Small intestine (tissue), 7 donors: ENCODE measurements around the gene KDM7A. TPM values are rescaled to one million over a fixed set of nuclear protein-coding genes. Genes with fewer than 3 reads are reported as not detected.

Source experiments
- DNase-seq, 2 donors: peaks; one replicate each; pipeline versions ENCODE4 v3.0.0 to v3.0.0-alpha.2; 2013
- FAIRE-seq: peaks from 2 replicates; lab custom pipeline; 2012; peaks lifted over from hg19 to GRCh38; lab: Jason Lieb, UNC
- H3K27ac ChIP-seq, 3 donors: one replicate each; pipeline ENCODE4 v1.5.1; 2013; ENCODE audit warnings: low read length in 2 of 3, mild to moderate bottlenecking in 2 of 3, control low read depth in 1 of 3, inconsistent platforms in 1 of 3, low read depth in 1 of 3, moderate library complexity in 1 of 3
- H3K27me3 ChIP-seq, 3 donors: one replicate each; pipeline ENCODE4 v1.6.1; 2013; ENCODE audit warnings: low read length in 3 of 3, inconsistent platforms in 1 of 3; ENCODE audit not compliant: control insufficient read depth in 3 of 3, insufficient read depth in 3 of 3
- H3K36me3 ChIP-seq, 3 donors: one replicate each; pipeline ENCODE4 v1.6.1; 2013; ENCODE audit warnings: low read length in 3 of 3, inconsistent platforms in 1 of 3, low read depth in 1 of 3, mild to moderate bottlenecking in 1 of 3, moderate library complexity in 1 of 3; ENCODE audit not compliant: control insufficient read depth in 3 of 3, insufficient read depth in 2 of 3
- H3K4me1 ChIP-seq, 3 donors: one replicate each; pipeline ENCODE4 v1.6.1; 2013; ENCODE audit warnings: low read length in 2 of 3, inconsistent platforms in 1 of 3, low read depth in 1 of 3, mild to moderate bottlenecking in 1 of 3, moderate library complexity in 1 of 3; ENCODE audit not compliant: control insufficient read depth in 3 of 3, insufficient read depth in 2 of 3
- H3K4me3 ChIP-seq, 3 donors: one replicate each; pipeline ENCODE4 v1.5.1; 2013; ENCODE audit warnings: low read length in 3 of 3, control low read depth in 1 of 3, inconsistent platforms in 1 of 3, low read depth in 1 of 3, mild to moderate bottlenecking in 1 of 3, moderate library complexity in 1 of 3
- H3K9me3 ChIP-seq, 2 donors: one replicate each; pipeline ENCODE4 v1.6.1; 2013; ENCODE audit warnings: low read depth in 1 of 2, low read length in 1 of 2; ENCODE audit not compliant: control insufficient read depth in 2 of 2, insufficient read depth in 1 of 2
- WGBS, 3 donors: extraction: QIAGEN DNeasy Blood & Tissue Kit; methylation state at CpG; one replicate each; pipeline ENCODE4 v1.1.7; 2013; 5-methylcytosine and 5-hydroxymethylcytosine counted together
- polyA plus RNA-seq, 4 donors: library from polyadenylated mRNA; stranded (reverse) in 3 of 4; unstranded in 1 of 4; fragments of 200-250 nt in 3 of 4; fragments of 120-200 nt in 1 of 4; gene quantifications; one replicate each; pipeline versions ENCODE4 v1.2.1 to v1.2.3, GENCODE V29; 2013
- donor health status: healthy with polysubstance abuse.
- donor health status: control.
- donor health status: control.
- donor health status: Bipolar disorder and iron deficiency.
- donor health status: healthy.

The KDM7A gene
- polyA plus RNA-seq, 4 donors = 6.2 to 14.1 (median 7.9) TPM

DNA sequence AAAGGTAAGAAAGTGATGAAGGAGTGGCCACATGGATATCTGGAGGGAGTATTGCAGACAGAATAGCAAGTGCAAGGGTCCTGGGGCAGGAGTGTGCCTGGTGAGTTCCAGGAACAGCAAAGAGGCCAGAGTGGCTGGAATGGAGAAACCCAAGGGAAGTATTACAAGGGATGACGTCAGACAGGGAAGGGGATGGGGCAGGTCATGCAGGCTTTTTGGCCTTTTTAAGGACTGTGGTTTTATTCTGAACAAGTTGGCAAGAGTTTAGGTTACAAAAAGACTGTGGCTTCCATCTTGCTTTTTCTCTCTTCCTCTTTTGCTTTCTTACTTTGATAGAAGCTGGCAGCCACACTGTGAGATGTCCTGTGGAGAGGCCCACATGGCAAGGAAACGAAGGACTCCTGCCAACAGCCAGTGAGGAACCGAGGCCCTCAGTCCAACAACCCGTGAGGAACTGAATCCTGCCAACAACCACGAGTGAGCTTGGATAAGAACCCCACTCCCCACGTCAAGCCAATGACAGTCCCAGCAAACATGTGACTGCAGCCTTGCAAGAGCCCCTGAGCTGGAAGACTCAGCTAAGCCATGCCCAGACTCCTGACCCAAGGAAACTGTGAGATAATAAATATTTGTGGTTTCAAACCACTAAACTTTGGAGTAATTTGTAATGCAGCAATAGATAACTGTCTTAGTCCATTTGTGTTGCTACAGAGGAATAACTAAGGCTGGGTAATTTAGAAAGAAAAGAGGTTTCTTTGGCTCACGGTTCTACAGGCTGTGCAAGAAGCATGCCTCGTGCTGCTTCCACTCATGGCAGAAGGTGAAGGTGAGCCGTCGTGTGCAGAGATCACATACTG is 19.8 kb upstream of the KDM7A start:
- Histone ChIP-seq H3K4me1 (no peaks in the 10 kb centered on the region), H3K27me3 (peaks cover 0 to 4% (median 0%) of the 10 kb centered on the region in 3 donors), H3K36me3 (no peaks in the 10 kb centered on the region), H3K4me3 (no peak overlapping the region), H3K27ac (no peak overlapping the region), H3K9me3 (peaks cover 0 to 7% of the 10 kb centered on the region in 2 donors)
- no peak for DNase-seq
- 73 to 91% (median 87%) methylated on average over 10 of the region's 10 CpGs for WGBS, 3 donors
- no peak for FAIRE-seq

DNA sequence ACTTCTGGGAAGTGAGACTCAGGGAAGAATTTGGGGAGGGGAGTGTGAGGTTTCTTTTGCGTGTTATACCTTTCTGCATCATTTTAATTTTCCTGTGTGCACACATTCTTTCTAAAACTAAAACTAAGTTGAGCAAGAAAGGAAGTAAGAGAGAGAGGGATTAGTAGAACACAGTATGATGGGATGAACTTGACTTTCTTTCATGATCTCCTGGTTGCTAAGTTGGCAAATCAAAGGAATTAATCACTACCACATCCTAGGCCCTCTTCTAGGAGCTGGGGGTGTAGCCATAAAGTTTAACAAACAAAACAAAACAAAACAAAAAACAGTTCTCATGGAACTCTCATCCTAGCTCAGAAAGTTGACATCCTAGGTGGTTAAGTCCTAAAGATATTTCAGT is 19.1 kb upstream of the KDM7A start:
- no peak overlapping the region for H3K27ac ChIP-seq
- no peak for FAIRE-seq
- WGBS, 3 donors = 79 to 97% (median 90%) methylated on average over 1 of the region's 1 CpG
- H3K27me3 ChIP-seq = peaks cover 0 to 4% (median 0%) of the 10 kb centered on the region in 3 donors
- no peaks in the 10 kb centered on the region for H3K36me3 ChIP-seq
- DNase-seq = no peak
- H3K4me3 ChIP-seq = no peak overlapping the region
- H3K4me1 ChIP-seq = no peaks in the 10 kb centered on the region
- peaks cover 0 to 7% of the 10 kb centered on the region in 2 donors for H3K9me3 ChIP-seq

DNA sequence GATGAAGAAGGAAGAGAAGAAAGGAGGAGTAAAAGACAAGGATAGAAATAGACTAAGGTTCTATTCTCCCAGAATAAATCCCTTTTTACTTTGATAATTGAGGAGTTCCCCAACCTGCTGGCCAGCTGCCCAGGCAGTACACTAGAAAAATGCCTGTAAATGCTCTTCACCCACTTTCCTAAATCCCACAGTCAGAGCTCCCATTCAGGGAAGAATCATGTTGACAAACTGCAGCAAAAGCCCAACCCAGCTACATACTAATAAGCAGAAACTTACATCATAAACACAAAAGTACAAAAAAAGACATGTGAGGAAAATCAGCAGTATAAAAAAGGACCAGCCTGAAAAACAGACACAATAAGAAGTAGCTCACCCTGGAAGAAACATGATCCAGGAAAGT is 15.8 kb upstream of the KDM7A start:
- Histone ChIP-seq H3K27ac (no peak overlapping the region), H3K4me1 (no peaks in the 10 kb centered on the region), H3K27me3 (no peaks in the 10 kb centered on the region), H3K4me3 (no peak overlapping the region), H3K9me3 (peaks cover 0 to 7% of the 10 kb centered on the region in 2 donors), H3K36me3 (no peaks in the 10 kb centered on the region)
- DNase-seq (no peak), FAIRE-seq (no peak)

DNA sequence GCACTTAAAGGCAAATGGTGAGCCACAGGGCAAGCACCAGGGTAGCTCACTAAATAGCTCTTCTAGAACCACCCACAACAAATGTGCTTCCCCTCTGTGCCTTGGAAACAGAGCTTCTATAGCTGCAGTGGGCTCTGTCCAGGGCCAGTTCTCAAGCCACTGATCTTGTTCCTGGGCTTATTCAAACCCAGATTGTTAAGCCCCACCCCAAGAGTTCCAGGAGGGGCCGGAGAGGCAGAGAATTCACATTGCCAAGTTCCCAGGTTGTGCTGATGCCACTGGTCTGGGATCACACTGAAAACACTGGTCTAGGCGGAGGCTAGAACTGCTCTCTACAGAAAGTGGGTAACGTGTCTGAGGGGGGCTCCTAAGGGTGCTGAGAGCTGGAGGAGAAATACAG is 15.4 kb upstream of the KDM7A start:
- Histone ChIP-seq H3K4me1 (no peaks in the 10 kb centered on the region), H3K9me3 (peaks cover 0 to 7% of the 10 kb centered on the region in 2 donors), H3K27ac (no peak overlapping the region), H3K4me3 (no peak overlapping the region), H3K27me3 (no peaks in the 10 kb centered on the region), H3K36me3 (no peaks in the 10 kb centered on the region)
- WGBS, 3 donors = 76 to 84% (median 84%) methylated on average over 3 of the region's 3 CpGs
- FAIRE-seq = no peak
- DNase-seq = no peak

DNA sequence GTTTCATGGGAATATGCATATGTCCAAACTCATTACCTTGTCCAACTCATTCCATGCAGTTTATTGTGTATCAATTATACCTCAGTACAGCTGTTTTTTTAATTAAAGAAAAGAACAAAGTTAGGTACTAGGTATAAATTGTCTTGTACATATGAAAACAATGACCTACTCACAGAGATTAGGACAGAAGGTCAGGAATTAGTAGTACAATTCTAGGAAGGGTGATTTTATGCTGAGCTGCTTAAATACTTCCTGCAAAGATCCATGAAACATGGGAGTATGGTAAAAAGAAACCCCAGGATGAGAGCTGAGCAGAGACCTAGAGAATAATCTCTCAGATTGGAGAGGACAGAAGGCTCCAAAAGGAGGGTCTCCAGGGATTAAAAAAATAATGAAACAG is 13.8 kb upstream of the KDM7A start:
- no peak for FAIRE-seq
- Histone ChIP-seq H3K9me3 (no peaks in the 10 kb centered on the region), H3K4me3 (no peak overlapping the region), H3K27ac (no peak overlapping the region), H3K36me3 (no peaks in the 10 kb centered on the region), H3K27me3 (no peaks in the 10 kb centered on the region), H3K4me1 (no peaks in the 10 kb centered on the region)
- DNase-seq = no peak

DNA sequence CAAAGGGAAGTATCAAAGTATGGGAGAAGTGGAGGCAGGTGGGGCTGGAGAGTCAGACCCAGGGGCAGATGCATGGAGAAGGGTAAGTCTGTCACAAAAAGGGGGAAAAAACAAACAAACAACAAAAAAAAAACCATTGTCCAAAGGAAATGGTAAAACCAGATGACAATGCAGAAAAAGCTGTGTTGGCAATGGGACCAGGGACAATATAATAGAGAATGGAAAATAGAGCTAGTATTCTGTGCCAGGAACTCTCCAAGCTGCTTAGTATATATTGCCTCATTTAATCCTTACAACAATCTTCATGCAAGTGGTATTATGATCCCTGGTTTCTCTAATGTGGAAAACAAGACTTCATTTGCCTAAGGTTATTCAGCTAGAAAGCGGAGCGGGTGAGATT is 13.1 kb upstream of the KDM7A start:
- no peaks in the 10 kb centered on the region for H3K4me1 ChIP-seq
- H3K27ac ChIP-seq = no peak overlapping the region
- 84 to 95% (median 89%) methylated on average over 2 of the region's 2 CpGs for WGBS, 3 donors
- H3K36me3 ChIP-seq = no peaks in the 10 kb centered on the region
- H3K27me3 ChIP-seq = no peaks in the 10 kb centered on the region
- no peaks in the 10 kb centered on the region for H3K9me3 ChIP-seq
- H3K4me3 ChIP-seq = no peak overlapping the region
- FAIRE-seq (no peak), DNase-seq (no peak)

DNA sequence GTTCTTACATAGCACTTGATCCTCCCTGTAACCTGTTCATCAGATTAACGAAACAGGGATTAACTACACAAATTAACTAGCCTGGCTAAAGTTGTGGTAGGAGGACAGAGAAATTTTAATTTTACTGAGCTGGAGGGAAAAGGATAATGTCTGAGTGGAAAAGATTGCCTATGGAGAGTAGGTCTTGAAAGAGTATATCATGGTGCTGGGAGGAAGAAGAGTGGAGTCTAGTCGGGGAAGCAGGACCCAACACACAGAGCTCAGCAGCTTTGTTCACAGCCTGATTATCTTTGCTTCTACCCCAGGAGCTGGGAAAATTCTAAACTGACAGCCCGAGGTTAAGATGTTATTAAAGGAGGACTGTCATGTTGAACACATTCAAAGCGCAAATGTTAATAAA is 6.1 kb upstream of the KDM7A start:
- Histone ChIP-seq H3K27ac (no peak overlapping the region), H3K36me3 (no peaks in the 10 kb centered on the region), H3K9me3 (peaks cover 0 to 5% of the 10 kb centered on the region in 2 donors), H3K27me3 (peaks cover 0 to 3% (median 0%) of the 10 kb centered on the region in 3 donors), H3K4me1 (peaks cover 0 to 2% (median 0%) of the 10 kb centered on the region in 3 donors), H3K4me3 (no peak overlapping the region)
- DNase-seq (no peak), FAIRE-seq (no peak)
- 80 to 89% (median 88%) methylated on average over 4 of the region's 4 CpGs for WGBS, 3 donors

DNA sequence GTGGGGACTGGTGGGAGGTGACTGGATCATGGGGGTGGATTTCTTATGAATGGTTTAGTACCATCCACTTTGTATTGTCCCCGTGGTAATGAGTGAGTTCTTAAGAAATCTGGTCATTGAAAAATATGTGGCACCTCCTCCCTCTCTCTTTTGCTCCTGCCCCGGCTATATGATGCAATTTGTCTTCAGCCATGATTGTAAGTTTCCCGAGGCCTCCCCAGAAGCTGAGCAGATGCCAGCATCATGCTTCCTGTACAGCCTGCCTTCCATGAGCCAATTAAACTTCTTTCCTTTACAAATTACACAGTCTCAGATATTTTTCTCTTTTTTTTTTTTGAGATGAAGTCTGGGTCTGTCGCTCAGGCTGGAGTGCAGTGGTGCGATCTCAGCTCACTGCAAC is 2.6 kb upstream of the KDM7A start:
- peaks cover 0 to 4% (median 0%) of the 10 kb centered on the region in 3 donors for H3K4me1 ChIP-seq
- no peaks in the 10 kb centered on the region for H3K36me3 ChIP-seq
- DNase-seq (no peak), FAIRE-seq (no peak)
- H3K9me3 ChIP-seq = peaks cover 0 to 5% of the 10 kb centered on the region in 2 donors
- H3K27me3 ChIP-seq = peaks cover 0 to 3% (median 0%) of the 10 kb centered on the region in 3 donors
- H3K27ac ChIP-seq = no peak overlapping the region
- WGBS, 3 donors = 92% methylated on average over 5 of the region's 5 CpGs
- H3K4me3 ChIP-seq = no peak overlapping the region
